SIG-M5 (cell line): Measurements from ENCODE around the gene PPP1R18.
"Not testable (repeated sequence)": the region's sequence is repeated elsewhere in the genome, so short reads cannot be mapped to it uniquely, and the experiment has no call there.

Experiments
- DNase-seq: peaks from one replicate; lab custom pipeline; 2025; lab: John Stamatoyannopoulos, UW

PPP1R18 gene

GRCh38 chr6:30719791-30720737, 33.6 kb upstream of the PPP1R18 start, which contains the start of gene TUBB:
Gene TUBB (plus strand): TSS chr6:30720352. CDS start chr6:30720507, 155 bp downstream.
- peak; percentile 93 for DNase-seq

- no peak for DNase-seq
These were observed 32.9 kb upstream of the PPP1R18 start for GRCh38 chr6:30719356-30719755.

GRCh38 chr6:30717845-30718720, 31.6 kb upstream of the PPP1R18 start:
- not testable (repeated sequence) for DNase-seq

- DNase-seq, result peak; percentile 100
These were observed 30.8 kb upstream of the PPP1R18 start, which contains the start of gene MDC1 for GRCh38 chr6:30717129-30717844. Gene MDC1 (minus strand): TSS chr6:30717281. CDS start chr6:30715175, 2,106 bp downstream.

GRCh38 chr6:30716879-30717128, 30.4 kb upstream of the PPP1R18 start:
- DNase-seq, result no peak

GRCh38 chr6:30714263-30714662, 27.8 kb upstream of the PPP1R18 start:
- DNase-seq, result no peak

- DNase-seq, result no peak
These were observed 26.0 kb upstream of the PPP1R18 start for GRCh38 chr6:30712441-30712945.

- no peak for DNase-seq
These were observed 25.4 kb upstream of the PPP1R18 start for GRCh38 chr6:30711758-30712380.

- DNase-seq, result no peak
These were observed 22.8 kb upstream of the PPP1R18 start for GRCh38 chr6:30709101-30709868.

GRCh38 chr6:30707281-30707850, 20.9 kb upstream of the PPP1R18 start:
- DNase-seq, result no peak

GRCh38 chr6:30705620-30706019, 19.2 kb upstream of the PPP1R18 start:
- DNase-seq, result no peak

- DNase-seq, result no peak
These were observed 17.4 kb upstream of the PPP1R18 start for GRCh38 chr6:30703821-30704220.

GRCh38 chr6:30703011-30703410, 16.6 kb upstream of the PPP1R18 start:
- no peak for DNase-seq

- no peak for DNase-seq
These were observed 13.9 kb upstream of the PPP1R18 start for GRCh38 chr6:30700340-30700739.

GRCh38 chr6:30696432-30696831, 10.0 kb upstream of the PPP1R18 start:
- no peak for DNase-seq

GRCh38 chr6:30691208-30691847, 4.9 kb upstream of the PPP1R18 start:
- no peak for DNase-seq

- no peak for DNase-seq
These were observed 4.2 kb upstream of the PPP1R18 start, which contains the start of gene NRM for GRCh38 chr6:30690403-30691207. Gene NRM (minus strand): TSS chr6:30690984. CDS start chr6:30690974, 10 bp downstream.

GRCh38 chr6:30689985-30690384, 3.5 kb upstream of the PPP1R18 start:
- no peak for DNase-seq
